Fibroblast of mammary gland (primary cell): ENCODE data around the gene AKR1A1.

Experiments
- DNase-seq: peaks from one replicate; pipeline ENCODE4 v3.0.0-alpha.2; 2010; ENCODE audit warnings: low read depth
- H3K4me3 ChIP-seq: 2 replicates; pipeline ENCODE4 v1.5.1; 2011; ENCODE audit warnings: low read depth, mild to moderate bottlenecking, low read length, moderate library complexity; ENCODE audit not compliant: control insufficient read depth
- CTCF ChIP-seq: conservative IDR thresholded peaks from 2 replicates; pipeline ENCODE4 v1.5.1; 2011; ENCODE audit warnings: low read depth, low read length, inconsistent platforms; ENCODE audit not compliant: control insufficient read depth, insufficient read depth

AKR1A1 gene

GRCh38 chr1:45604239-45604638, 53.6 kb downstream of the AKR1A1 start:
- H3K4me3 ChIP-seq: no peak overlapping the region
- DNase-seq: no peak
- no peak for TF ChIP-seq CTCF

DNA sequence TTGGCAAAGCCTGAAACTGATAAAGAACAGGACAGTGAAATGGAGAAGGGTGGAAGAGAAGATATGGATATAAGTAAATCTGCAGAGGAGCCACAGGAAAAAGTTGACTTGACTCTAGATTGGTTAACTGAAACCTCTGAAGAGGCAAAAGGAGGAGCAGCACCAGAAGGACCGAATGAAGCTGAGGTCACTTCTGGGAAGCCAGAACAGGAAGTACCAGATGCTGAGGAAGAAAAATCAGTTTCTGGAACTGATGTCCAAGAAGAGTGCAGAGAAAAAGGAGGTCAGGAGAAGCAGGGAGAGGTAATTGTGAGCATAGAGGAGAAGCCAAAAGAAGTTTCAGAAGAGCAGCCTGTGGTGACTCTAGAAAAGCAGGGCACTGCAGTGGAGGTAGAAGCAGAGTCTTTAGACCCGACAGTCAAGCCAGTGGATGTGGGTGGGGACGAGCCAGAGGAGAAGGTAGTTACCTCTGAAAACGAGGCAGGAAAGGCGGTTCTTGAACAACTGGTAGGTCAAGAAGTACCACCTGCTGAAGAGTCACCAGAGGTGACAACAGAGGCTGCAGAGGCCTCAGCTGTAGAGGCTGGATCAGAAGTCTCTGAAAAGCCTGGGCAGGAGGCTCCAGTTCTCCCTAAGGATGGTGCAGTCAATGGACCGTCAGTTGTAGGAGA, 56.9 kb downstream of the AKR1A1 start:
- H3K4me3 ChIP-seq: no peak overlapping the region
- no peak for TF ChIP-seq CTCF
- DNase-seq: no peak

GRCh38 chr1:45608175-45609156, 57.8 kb downstream of the AKR1A1 start:
- DNase-seq: no peak
- TF ChIP-seq CTCF: no peak
- no peak overlapping the region for H3K4me3 ChIP-seq

- no peak for TF ChIP-seq CTCF
- no peak for DNase-seq
- H3K4me3 ChIP-seq: no peak overlapping the region
Observed at GRCh38 chr1:45610589-45611226, 60.1 kb downstream of the AKR1A1 start.

DNA sequence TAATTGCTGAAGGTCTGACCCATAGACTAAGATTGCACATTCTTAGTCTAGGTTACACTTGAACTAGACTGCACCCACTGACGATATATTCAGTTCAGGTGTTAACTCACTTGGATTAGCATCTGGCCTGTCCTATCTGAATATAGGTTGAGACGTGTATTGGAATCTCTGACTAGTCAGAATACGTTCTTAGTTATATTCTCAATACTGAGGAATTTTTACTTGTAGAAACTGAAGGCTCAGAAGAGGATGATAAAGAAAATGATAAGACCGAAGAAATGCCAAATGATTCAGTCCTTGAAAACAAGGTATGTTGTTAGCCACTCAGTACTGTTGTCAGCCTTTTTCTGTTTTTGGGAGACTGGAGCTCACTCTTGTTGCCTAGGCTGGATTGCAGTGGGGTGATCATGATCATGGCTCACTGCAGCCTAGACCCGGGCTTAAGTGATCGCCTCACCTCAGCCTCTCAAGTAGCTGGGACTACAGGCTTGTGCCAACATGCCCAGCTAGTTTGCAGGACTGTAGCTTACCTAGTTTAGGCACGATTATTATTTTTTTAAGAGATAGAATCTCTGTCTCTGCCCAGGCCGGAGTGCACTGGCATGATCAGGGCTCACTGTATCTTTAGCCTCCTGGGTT, 62.4 kb downstream of the AKR1A1 start:
- TF ChIP-seq CTCF: no peak
- H3K4me3 ChIP-seq: no peak overlapping the region
- DNase-seq: no peak

GRCh38 chr1:45615885-45616284, 65.3 kb downstream of the AKR1A1 start:
- no peak overlapping the region for H3K4me3 ChIP-seq
- DNase-seq: no peak
- TF ChIP-seq CTCF: no peak
